Stimulated activated naive CD4-positive, alpha-beta T cell treated with Interleukin-2 at 50 U/mL for 16 hours (primary cell): ENCODE data around the gene CEP162.
"Not testable (repeated sequence)": the region's sequence is repeated elsewhere in the genome, so short reads cannot be mapped to it uniquely, and the experiment has no call there.

Experiments
- DNase-seq: peaks from one replicate; lab custom pipeline; 2025; lab: John Stamatoyannopoulos, UW

CEP162 gene

DNA sequence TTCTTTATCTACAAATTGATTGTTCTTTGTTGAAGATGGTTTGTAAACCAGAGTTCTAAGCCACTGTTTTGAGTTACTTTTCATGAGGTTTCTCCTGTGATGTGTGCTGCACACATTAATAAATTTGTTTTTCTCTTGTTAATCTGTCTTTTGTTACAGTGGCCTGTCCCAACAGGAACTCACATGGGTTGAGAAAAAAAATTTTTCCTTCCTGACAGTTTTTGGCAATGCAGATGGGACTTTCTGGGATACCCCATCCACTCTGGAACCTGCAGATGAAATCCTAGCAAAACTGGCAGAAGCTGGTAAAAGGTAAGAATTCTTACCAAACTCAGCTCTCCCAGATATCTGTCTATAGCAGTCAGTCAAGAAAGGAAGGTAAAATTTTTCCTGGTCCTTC lies 88.1 kb downstream of the CEP162 start:
- no peak for DNase-seq

DNA sequence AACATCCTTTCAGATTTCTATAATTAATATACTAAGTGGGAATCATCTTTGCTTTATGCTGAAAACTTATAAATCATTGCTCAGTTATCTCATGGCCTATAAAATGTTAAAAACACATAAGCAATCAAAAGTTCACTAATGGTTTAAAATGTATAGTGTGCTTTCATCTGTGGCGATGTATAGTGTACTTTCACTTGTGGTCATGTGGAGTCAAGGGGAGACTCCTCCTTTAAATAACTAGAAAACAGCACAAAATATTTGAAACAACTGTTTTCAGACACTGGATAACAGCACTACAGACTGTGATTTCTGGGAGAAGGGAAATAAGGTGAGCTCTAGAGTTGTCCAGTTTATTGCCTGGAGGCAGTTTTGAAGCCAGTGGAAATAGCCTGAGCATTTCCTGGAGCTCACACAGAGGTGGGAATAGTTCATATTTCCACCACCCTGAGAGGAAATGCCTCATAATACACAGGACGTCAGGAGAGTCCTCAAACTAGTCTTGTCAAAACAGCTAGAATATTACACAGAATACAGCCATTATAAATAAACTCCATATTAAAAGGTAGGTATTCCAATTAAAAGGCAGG lies 89.4 kb downstream of the CEP162 start:
- no peak for DNase-seq

DNA sequence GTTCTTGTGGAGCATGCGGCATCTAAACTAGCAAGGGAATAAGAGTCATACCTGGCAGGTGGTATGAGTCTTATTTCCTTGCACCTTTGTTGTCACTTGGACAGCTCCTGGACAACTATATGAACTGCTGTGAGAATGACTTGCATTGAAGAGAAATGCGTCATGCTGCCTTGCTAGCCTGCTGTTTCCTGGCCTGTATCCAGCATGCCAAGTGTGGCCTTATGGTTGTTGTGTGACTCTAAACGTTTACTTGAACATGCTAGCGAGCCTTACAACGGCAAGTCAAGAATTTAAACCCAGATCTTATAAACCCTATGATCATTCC lies 90.4 kb downstream of the CEP162 start:
- DNase-seq: no peak

GRCh38 chr6:84136364-84137050 lies 90.9 kb downstream of the CEP162 start:
- no peak for DNase-seq

DNA sequence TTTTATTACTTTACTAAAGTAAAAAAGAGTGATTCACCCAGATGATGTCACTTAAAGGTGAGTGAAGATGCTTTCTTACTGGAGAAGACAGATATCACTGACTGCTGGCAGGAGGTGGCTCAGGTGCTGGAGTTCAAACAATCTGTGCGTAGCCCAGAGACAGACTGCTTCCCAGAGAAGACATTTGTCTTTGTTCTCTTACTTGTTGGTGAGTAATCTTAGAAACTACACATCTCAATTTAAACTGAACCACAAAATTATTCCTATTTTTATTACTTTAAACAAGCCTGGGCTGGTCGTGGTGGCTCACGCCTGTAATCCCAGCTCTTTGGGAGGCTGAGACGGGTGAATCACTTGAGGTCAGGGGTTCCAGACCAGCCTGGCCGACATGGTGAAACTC lies 92.2 kb downstream of the CEP162 start:
- no peak for DNase-seq

- not testable (repeated sequence) for DNase-seq
These were observed 94.1 kb downstream of the CEP162 start for GRCh38 chr6:84133385-84133784.

GRCh38 chr6:84129588-84129987 lies 97.9 kb downstream of the CEP162 start:
- not testable (repeated sequence) for DNase-seq

DNA sequence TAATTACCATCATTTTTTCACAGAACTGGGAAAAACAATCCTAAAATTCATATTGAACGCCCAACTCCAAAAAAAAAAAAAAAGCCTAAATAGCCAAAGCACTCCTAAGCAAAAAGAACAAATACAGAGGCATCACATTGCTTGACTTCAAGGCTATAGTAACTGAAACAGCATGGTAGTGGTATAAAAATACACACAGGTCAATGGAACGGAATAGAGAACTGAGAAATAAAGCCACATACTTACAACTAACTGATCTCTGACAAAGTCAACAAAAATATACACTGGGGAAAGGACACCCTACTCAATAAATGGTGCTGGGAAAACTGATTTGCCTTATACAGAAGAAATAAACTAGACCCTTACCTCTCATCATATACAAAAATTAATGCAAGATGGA lies 104.3 kb downstream of the CEP162 start:
- no peak for DNase-seq

GRCh38 chr6:84119277-84119676 lies 108.2 kb downstream of the CEP162 start:
- no peak for DNase-seq

- DNase-seq: no peak
These were observed 109.3 kb downstream of the CEP162 start for GRCh38 chr6:84118191-84118590.

DNA sequence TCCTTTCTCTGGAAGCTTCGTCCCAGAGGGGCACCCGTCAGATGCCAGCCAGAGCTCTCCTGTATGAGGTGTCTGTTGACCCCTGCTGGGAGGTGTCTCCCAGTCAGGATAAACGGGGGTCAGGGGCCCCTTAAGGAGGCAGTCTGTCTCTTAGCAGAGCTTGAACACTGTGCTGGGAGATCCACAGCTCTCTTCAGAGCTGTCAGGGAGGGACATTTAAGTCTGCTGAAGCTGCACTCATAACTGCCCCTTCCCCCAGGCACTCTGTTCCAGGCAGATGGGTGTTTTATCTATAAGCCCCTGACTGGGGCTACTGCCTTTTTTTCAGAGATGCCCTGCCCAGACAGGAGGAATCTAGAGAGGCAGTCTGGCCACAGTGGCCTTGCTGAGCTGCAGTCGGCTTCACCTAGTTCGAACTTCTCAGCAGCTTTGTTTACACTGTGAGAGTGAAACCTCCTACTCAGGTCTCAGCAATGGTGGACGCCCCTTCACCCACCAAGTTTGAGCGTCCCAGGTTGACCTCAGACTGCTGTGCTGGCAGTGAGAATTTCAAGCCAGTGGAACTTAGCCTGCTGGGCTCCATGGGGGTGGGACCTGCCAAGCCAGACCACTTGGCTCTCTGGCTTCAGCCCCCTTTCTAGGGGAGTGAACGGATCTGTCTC lies 112.4 kb downstream of the CEP162 start:
- DNase-seq: not testable (repeated sequence)

- DNase-seq: not testable (repeated sequence)
These were observed 116.1 kb downstream of the CEP162 start for GRCh38 chr6:84111351-84111750.

GRCh38 chr6:84107495-84107894 lies 119.9 kb downstream of the CEP162 start:
- DNase-seq: no peak

GRCh38 chr6:84105215-84105924 lies 122.1 kb downstream of the CEP162 start:
- DNase-seq: not testable (repeated sequence)

GRCh38 chr6:84103029-84103428 lies 124.4 kb downstream of the CEP162 start:
- DNase-seq: no peak

- DNase-seq: no peak
These were observed 132.3 kb downstream of the CEP162 start for GRCh38 chr6:84095156-84095555.

DNA sequence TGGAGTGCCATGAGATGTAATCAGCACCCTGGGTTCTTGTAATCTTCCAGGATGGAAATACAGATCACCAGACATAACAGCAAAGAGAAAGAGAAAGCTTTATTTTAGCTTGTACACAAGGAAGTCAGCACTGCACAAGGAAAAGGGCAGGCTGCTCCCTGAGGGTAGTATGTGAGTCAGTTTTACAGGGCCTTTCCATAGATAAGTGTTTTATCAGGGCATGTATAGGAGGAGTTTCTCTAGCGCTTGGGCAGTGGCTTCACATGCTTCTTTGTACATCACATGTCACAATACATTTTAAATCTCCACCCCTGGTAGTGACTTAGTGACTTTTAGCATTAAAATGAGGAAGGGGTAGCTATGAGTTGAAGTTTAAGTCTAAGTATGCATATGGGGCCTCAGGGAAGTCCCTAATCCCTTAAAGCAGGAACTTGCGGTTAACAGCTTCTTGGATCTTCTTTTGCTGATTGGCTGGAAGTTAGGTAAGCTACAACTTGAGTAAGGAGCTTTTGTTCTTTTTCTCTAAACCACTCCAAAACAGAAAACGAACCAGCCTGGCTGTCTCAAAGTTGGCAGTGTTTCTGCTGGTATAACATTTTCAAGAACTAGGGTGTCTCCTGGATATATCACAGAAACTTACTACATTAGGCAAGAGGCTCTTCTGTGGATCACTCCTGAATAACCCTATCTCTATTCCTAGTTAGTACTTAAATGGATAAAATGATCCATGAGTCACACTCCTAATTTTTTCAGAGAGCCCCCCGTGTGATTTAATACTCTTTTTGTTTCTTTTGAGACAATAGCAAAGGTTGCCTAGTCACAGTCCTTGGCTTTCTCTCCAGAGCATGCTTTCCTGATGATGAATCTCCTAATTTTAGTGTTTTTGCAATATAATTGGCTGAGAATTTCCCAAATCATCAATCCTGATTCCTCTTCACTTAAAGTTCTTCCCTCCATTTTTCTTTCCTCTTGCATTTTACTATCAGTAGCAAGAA lies 133.7 kb downstream of the CEP162 start:
- DNase-seq: no peak

DNA sequence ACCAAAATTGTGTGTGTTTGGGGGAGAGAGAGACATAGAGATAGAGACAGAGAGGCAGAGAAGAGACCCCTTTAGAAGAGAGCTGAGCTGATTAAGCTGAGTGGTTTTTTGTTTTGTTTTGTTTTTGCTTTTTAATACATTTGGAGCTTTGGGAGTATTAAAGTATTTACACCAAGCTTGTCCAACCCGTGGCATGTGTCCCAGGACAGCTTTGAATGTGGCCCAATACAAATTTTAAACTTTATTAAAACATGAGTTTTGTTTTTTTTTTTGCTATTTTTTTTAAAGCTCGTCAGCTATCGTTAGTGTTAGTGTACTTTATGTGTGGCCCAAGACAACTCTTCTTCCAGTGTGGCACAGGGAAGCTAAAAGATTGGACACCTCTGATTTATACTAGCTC lies 137.9 kb downstream of the CEP162 start:
- DNase-seq: no peak

DNA sequence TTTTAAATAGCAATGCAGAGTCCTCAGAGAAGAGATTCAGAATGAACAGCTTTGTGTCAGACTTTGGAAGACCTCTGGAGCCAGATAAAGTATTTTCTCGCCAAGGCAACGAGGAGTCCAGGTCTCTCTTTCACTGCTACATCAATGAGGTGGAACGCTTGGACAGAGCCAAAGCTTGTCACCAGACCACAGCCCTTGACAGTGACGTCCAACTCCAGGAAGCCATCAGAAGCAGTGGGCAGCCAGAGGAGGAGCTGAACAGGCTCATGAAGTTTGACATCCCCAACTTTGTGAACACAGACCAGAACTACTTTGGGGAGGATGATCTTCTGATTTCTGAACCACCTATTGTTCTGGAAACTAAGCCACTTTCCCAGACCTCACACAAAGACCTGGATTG lies 138.4 kb downstream of the CEP162 start:
- no peak for DNase-seq

DNA sequence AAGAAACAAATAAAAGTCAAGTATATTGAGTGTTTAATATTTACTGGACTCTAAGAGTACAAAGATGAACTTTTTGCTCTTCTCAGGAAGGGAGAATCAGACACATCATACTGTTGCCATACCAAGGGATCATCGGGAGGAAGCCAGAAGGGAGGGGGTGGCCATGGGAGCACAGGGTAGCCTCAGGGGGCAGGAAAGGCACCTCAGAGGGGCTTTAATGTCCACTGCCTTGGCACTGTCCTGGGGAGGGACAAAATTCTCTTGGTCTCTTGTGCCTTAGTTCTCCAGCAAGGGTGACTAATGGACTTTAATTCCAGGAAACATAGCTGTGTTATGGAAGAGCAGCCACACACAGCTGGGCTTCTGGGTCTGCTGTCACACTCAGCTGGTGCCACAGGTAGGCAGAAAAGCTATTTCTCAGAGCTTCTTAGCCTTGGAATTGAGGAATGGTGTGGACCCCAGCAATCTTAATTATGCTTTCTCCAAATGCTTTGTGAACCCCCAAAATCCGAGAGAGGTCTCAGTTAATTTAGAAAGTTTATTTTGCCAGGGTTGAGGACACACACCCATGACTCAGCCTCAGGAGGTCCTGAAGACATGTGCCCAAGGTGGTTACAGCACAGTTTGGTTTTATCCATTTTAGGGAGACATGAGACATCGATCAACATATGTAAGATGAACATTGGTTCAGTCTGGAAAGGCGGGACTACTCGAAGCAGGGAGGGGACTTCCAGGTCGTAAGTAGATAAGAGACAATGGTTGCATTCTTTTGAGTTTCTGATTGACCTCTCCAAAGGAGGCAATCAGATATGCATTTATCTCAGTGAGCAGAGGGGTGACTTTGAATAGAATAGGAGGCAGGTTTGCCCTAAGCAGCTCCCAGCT lies 140.7 kb downstream of the CEP162 start:
- no peak for DNase-seq

DNA sequence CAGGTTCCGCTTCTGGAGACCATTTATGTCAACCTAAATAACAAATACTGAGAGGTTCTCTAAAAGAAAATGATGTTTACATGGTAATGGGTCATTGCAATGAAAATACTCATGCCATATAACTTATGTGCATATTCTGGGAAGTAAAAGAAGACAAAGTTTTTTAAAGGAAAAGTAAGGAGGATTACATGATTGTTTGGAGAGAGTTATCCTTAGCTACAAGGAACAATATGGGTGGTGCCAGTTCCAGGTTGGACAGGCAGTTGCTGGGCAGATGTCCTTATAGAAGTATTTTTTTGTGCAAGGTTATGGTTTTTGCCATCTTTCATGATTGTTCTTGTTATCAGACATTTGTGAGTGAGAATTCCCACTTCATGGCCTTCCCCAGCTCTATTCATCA lies 141.4 kb downstream of the CEP162 start:
- no peak for DNase-seq
